HAP-1 (cell line): ENCODE measurements around the gene LPAR5.

Experiments
- DNase-seq, 2 experiments: peaks; one replicate each; pipeline ENCODE4 v3.0.0-alpha.2; 2016 to 2020; ENCODE audit warnings: low spot score in 2 of 2
- H3K27me3 ChIP-seq: fragments of 250-450 bp; sonication (Bioruptor Pico); 2 replicates; pipeline ENCODE4 v1.5.1; 2020; ENCODE audit warnings: low read depth, mild to moderate bottlenecking, moderate library complexity
- H3K36me3 ChIP-seq: fragments of 250-450 bp; sonication (Bioruptor Pico); replicated peaks from 2 replicates; pipeline ENCODE4 v1.5.1; 2020; ENCODE audit warnings: mild to moderate bottlenecking
- H3K4me1 ChIP-seq: fragments of 250-450 bp; sonication (Bioruptor Pico); 2 replicates; pipeline ENCODE4 v1.5.1; 2020; ENCODE audit warnings: mild to moderate bottlenecking
- H3K4me3 ChIP-seq: fragments of 250-450 bp; sonication (Bioruptor Pico); 2 replicates; pipeline ENCODE4 v1.5.1; 2020; ENCODE audit warnings: mild to moderate bottlenecking, moderate library complexity
- H3K9me3 ChIP-seq: fragments of 250-450 bp; sonication (Bioruptor Pico); 2 replicates; pipeline ENCODE4 v1.5.1; 2020; ENCODE audit warnings: mild to moderate bottlenecking, moderate library complexity
- in situ Hi-C: fragments of 300-500 bp; cut with MboI; formaldehyde crosslinking; loops from 3 replicates; pipeline ENCODE4 v1.14.3; 2020; ENCODE audit warnings: low sequenced_read_pairs, inconsistent platforms, mixed read lengths

The LPAR5 gene

GRCh38 chr12:6647083-6647604 lies 11.4 kb upstream of the LPAR5 start, which contains the start of gene ACRBP:
Gene ACRBP (minus strand): TSS chr12:6647432. CDS start chr12:6647366, 66 bp downstream.
- Histone ChIP-seq H3K27me3 (no peaks in the 10 kb centered on the region), H3K36me3 (peaks cover 4% of the 10 kb centered on the region; the same call in 1 of the 2 replicates), H3K4me1 (no peaks in the 10 kb centered on the region; the same call in 1 of the 2 replicates), H3K4me3 (no peak within 1 kb of the TSS), H3K9me3 (peaks cover 3% of the 10 kb centered on the region; the same call in 1 of the 2 replicates)
- in situ Hi-C loops = no loop called here
- DNase-seq = no peak

GRCh38 chr12:6646276-6647082 lies 10.7 kb upstream of the LPAR5 start:
- Histone ChIP-seq H3K9me3 (peaks cover 3% of the 10 kb centered on the region; the same call in 1 of the 2 replicates), H3K27me3 (no peaks in the 10 kb centered on the region), H3K36me3 (peaks cover 4% of the 10 kb centered on the region; the same call in 1 of the 2 replicates), H3K4me3 (no peak overlapping the region), H3K4me1 (no peaks in the 10 kb centered on the region; the same call in 1 of the 2 replicates)
- DNase-seq = no peak
- in situ Hi-C loops = no loop called here

- no peak for DNase-seq
- Histone ChIP-seq H3K4me1 (no peaks in the 10 kb centered on the region; the same call in 1 of the 2 replicates), H3K36me3 (peaks cover 4% of the 10 kb centered on the region; the same call in 1 of the 2 replicates), H3K9me3 (peaks cover 3% of the 10 kb centered on the region; the same call in 1 of the 2 replicates), H3K27me3 (no peaks in the 10 kb centered on the region), H3K4me3 (no peak overlapping the region)
- in situ Hi-C loops = no loop called here
Measured at GRCh38 chr12:6644903-6645302, 9.1 kb upstream of the LPAR5 start.

GRCh38 chr12:6644257-6644596 lies 8.5 kb upstream of the LPAR5 start:
- DNase-seq = no peak
- Histone ChIP-seq H3K9me3 (peaks cover 3% of the 10 kb centered on the region; the same call in 1 of the 2 replicates), H3K36me3 (peaks cover 4% of the 10 kb centered on the region; the same call in 1 of the 2 replicates), H3K27me3 (no peaks in the 10 kb centered on the region), H3K4me3 (no peak overlapping the region), H3K4me1 (no peaks in the 10 kb centered on the region; the same call in 1 of the 2 replicates)
- in situ Hi-C loops = no loop called here

- peaks cover 3% of the 10 kb centered on the region; the same call in 1 of the 2 replicates for H3K9me3 ChIP-seq
- DNase-seq = no peak
- no peaks in the 10 kb centered on the region for H3K27me3 ChIP-seq
- in situ Hi-C loops = no loop called here
- no peaks in the 10 kb centered on the region; the same call in 1 of the 2 replicates for H3K4me1 ChIP-seq
- peaks cover 4% of the 10 kb centered on the region; the same call in 1 of the 2 replicates for H3K36me3 ChIP-seq
- no peak overlapping the region for H3K4me3 ChIP-seq
Measured at GRCh38 chr12:6643569-6644256, 8.0 kb upstream of the LPAR5 start.

- Histone ChIP-seq H3K27me3 (no peaks in the 10 kb centered on the region), H3K9me3 (peaks cover 3% of the 10 kb centered on the region; the same call in 1 of the 2 replicates), H3K4me1 (no peaks in the 10 kb centered on the region; the same call in 1 of the 2 replicates), H3K36me3 (no peaks in the 10 kb centered on the region), H3K4me3 (no peak overlapping the region)
- DNase-seq = no peak
- in situ Hi-C loops = no loop called here
Measured at GRCh38 chr12:6641131-6641530, 5.4 kb upstream of the LPAR5 start.

GRCh38 chr12:6640497-6640896 lies 4.7 kb upstream of the LPAR5 start:
- no peaks in the 10 kb centered on the region for H3K27me3 ChIP-seq
- no peaks in the 10 kb centered on the region; the same call in 1 of the 2 replicates for H3K4me1 ChIP-seq
- DNase-seq = no peak
- H3K9me3 ChIP-seq = peaks cover 3% of the 10 kb centered on the region; the same call in 1 of the 2 replicates
- in situ Hi-C loops = no loop called here
- H3K36me3 ChIP-seq = no peaks in the 10 kb centered on the region
- H3K4me3 ChIP-seq = no peak overlapping the region

GRCh38 chr12:6639151-6639801 lies 3.5 kb upstream of the LPAR5 start:
- DNase-seq = no peak
- H3K27me3 ChIP-seq = no peaks in the 10 kb centered on the region
- no peak overlapping the region for H3K4me3 ChIP-seq
- H3K4me1 ChIP-seq = no peaks in the 10 kb centered on the region
- no peaks in the 10 kb centered on the region for H3K36me3 ChIP-seq
- H3K9me3 ChIP-seq = peaks cover 3% of the 10 kb centered on the region; the same call in 1 of the 2 replicates
- in situ Hi-C loops = no loop called here

GRCh38 chr12:6638305-6638704 lies 2.5 kb upstream of the LPAR5 start:
- no peak for DNase-seq
- Histone ChIP-seq H3K27me3 (no peaks in the 10 kb centered on the region), H3K36me3 (no peaks in the 10 kb centered on the region), H3K9me3 (peaks cover under 1% of the 10 kb centered on the region; the same call in 1 of the 2 replicates), H3K4me1 (no peaks in the 10 kb centered on the region), H3K4me3 (no peak overlapping the region)
- in situ Hi-C loops = no loop called here

GRCh38 chr12:6635375-6635855 lies 344 bp downstream of the LPAR5 start:
- Histone ChIP-seq H3K27me3 (no peaks in the 10 kb centered on the region), H3K4me3 (no peak overlapping the region), H3K9me3 (no peaks in the 10 kb centered on the region), H3K4me1 (no peaks in the 10 kb centered on the region), H3K36me3 (no peaks in the 10 kb centered on the region)
- no peak for DNase-seq
- in situ Hi-C loops = no loop called here

- Histone ChIP-seq H3K27me3 (no peaks in the 10 kb centered on the region), H3K9me3 (no peaks in the 10 kb centered on the region), H3K4me3 (no peak overlapping the region), H3K36me3 (no peaks in the 10 kb centered on the region), H3K4me1 (peaks cover 3% of the 10 kb centered on the region)
- no peak for DNase-seq
- in situ Hi-C loops = no loop called here
Measured at GRCh38 chr12:6632026-6632983, 3.5 kb downstream of the LPAR5 start.

GRCh38 chr12:6631549-6631961 lies 4.2 kb downstream of the LPAR5 start:
- no peaks in the 10 kb centered on the region for H3K27me3 ChIP-seq
- no peak for DNase-seq
- in situ Hi-C loops = no loop called here
- no peaks in the 10 kb centered on the region for H3K36me3 ChIP-seq
- peaks cover 3% of the 10 kb centered on the region for H3K4me1 ChIP-seq
- no peaks in the 10 kb centered on the region for H3K9me3 ChIP-seq
- H3K4me3 ChIP-seq = no peak overlapping the region
